OCI-LY3 (cell line): ENCODE measurements around the gene ALDH16A1.
A peak's percentile ranks its signal among the peaks of the same experiment; 100 is the strongest.

Source experiments
- EZH2phosphoT487 ChIP-seq: fragments of 200-600 bp; shearing (Covaris generic); IDR thresholded peaks from 2 replicates; pipeline ENCODE4 v1.6.1; 2018; ENCODE audit warnings: antibody characterized with exemption, mixed run types, low read depth
- TF ChIP-seq, protein P1 (sequence below): fragments of 200-600, 300-600 bp; sonication (generic); IDR thresholded peaks from 2 replicates; pipeline ENCODE4 v1.5.1; 2014; ENCODE audit warnings: antibody characterized with exemption, low read length, low read depth

DNA sequence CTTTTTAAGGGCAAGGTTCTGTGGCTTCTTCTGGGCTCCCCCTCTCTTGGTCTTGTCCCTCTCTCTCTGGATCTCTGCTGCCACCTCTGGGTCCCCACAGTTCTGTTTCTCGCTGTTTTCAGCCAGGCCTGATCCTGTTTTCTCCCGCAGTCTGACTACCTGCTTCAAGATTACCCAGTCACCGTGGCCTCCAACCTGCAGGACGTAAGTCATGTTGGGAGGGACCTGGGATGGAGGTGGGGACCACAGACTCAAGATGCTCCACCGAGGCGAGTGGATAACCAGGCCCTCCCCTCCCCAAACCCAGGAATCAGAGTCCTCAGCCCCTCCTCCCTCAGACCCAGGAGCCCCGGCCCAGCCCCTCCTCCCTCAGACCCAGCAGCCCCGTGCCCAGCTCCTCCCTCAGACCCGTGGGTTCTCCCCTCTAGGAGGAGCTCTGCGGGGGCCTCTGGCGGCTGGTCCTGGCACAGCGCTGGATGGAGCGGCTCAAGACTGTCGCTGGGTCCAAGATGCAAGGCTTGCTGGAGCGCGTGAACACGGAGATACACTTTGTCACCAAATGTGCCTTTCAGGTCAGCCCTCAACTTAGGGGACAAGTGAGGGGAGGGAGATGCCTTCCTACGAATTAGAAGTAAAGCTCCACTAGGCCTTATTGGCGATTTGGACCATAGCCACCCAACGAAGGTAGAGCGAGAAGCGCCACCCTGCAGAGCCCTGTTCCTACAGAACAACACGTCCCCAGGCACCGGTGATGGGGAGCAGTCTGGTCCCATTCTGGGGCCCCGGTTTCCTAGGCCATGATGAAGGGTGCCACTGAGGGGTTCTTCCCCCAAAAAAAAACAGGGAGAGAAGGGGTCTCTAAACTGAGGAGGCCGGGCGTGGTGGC lies 23.2 kb downstream of the ALDH16A1 start:
- no peak for TF ChIP-seq EZH2phosphoT487
- TF ChIP-seq, protein P1, sequence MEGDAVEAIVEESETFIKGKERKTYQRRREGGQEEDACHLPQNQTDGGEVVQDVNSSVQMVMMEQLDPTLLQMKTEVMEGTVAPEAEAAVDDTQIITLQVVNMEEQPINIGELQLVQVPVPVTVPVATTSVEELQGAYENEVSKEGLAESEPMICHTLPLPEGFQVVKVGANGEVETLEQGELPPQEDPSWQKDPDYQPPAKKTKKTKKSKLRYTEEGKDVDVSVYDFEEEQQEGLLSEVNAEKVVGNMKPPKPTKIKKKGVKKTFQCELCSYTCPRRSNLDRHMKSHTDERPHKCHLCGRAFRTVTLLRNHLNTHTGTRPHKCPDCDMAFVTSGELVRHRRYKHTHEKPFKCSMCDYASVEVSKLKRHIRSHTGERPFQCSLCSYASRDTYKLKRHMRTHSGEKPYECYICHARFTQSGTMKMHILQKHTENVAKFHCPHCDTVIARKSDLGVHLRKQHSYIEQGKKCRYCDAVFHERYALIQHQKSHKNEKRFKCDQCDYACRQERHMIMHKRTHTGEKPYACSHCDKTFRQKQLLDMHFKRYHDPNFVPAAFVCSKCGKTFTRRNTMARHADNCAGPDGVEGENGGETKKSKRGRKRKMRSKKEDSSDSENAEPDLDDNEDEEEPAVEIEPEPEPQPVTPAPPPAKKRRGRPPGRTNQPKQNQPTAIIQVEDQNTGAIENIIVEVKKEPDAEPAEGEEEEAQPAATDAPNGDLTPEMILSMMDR, result peak; percentile 13
